Chondrocyte (in vitro differentiated cells): ENCODE results near the gene CD2BP2. TPM values are rescaled to one million over a fixed set of nuclear protein-coding genes. Genes with fewer than 3 reads are reported as not detected.
A peak's percentile ranks its signal among the peaks of the same experiment; 100 is the strongest.
"Not testable (repeated sequence)": the region's sequence is repeated elsewhere in the genome, so short reads cannot be mapped to it uniquely, and the experiment has no call there.

ENCODE experiments used
- DNase-seq: peaks from one replicate; pipeline ENCODE4 v3.0.0; 2021; ENCODE audit warnings: mixed read lengths, low spot score
- H3K27ac Mint-ChIP-seq: one replicate; pipeline ENCODE4 v1.8.0; 2021; ENCODE audit warnings: mild to moderate bottlenecking, moderate library complexity, mixed read lengths; ENCODE audit not compliant: unreplicated experiment
- H3K27me3 Mint-ChIP-seq: 2 replicates; pipeline ENCODE4 v1.8.0; 2021; ENCODE audit warnings: low read depth, mixed read lengths
- H3K36me3 Mint-ChIP-seq: 2 replicates; pipeline ENCODE4 v1.8.0; 2021; ENCODE audit warnings: low read depth, mixed read lengths
- H3K4me1 Mint-ChIP-seq: 2 replicates; pipeline ENCODE4 v1.8.0; 2021; ENCODE audit warnings: low read depth, mild to moderate bottlenecking, mixed read lengths
- H3K4me3 Mint-ChIP-seq: one replicate; pipeline ENCODE4 v1.8.0; 2021; ENCODE audit warnings: mild to moderate bottlenecking, moderate library complexity, mixed read lengths; ENCODE audit not compliant: unreplicated experiment
- H3K9me3 Mint-ChIP-seq: 2 replicates; pipeline ENCODE4 v1.8.0; 2021; ENCODE audit warnings: low read depth, mixed read lengths
- CTCF ChIP-seq: fragments of 200-600 bp; sonication (generic); IDR thresholded peaks from 2 replicates; pipeline ENCODE4 v1.5.0; 2021; ENCODE audit warnings: antibody characterized with exemption, mild to moderate bottlenecking, moderate library complexity
- total RNA-seq: library from RNA; stranded (reverse); gene quantifications from 3 replicates; pipeline ENCODE4 v1.2.1, GENCODE V29; 2021

CD2BP2 gene
- total RNA-seq, 1 donor from 2014 or later: 55.8 TPM

DNA sequence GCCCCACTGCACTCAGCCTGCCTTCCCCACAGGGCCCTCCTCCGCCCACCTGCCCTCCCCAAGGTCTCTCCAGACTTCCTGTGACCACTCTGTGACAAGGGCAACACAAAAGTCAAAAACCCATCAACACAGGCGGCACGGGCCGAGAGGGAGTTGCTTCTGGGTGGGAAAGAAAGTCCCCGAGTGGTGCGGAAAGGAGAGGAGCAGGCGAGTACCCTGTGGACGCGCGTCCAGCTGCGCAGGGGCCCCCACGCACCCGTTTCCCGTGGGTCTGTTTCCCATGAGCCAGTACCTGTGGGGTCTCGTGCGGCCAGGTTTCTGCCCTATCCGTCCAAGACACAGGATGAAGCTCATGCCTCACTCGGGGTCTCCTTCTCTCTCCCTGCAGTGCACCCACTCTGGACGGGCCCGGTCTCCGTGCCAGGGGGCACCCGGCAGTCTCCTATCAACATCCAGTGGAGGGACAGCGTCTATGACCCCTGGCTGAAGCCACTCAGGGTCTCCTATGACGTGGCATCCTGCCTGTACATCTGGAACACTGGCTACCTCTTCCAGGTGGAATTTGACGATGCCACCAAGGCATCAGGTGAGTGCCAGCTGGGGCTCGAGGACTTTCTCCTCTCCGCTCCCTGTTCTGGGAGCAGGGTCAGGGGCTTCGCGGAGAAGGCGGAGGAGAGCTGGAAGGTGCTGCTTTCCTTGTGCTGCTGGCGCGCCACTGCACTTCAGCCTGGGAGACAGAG is 12.2 kb downstream of the CD2BP2 start:
- Mint-ChIP-seq H3K36me3 (no peaks in the 10 kb centered on the region), H3K4me3 (no peak overlapping the region), H3K27ac (no peak overlapping the region), H3K27me3 (no peaks in the 10 kb centered on the region), H3K4me1 (no peaks in the 10 kb centered on the region), H3K9me3 (no peaks in the 10 kb centered on the region)
- no peak for TF ChIP-seq CTCF
- DNase-seq: peak; percentile 88

DNA sequence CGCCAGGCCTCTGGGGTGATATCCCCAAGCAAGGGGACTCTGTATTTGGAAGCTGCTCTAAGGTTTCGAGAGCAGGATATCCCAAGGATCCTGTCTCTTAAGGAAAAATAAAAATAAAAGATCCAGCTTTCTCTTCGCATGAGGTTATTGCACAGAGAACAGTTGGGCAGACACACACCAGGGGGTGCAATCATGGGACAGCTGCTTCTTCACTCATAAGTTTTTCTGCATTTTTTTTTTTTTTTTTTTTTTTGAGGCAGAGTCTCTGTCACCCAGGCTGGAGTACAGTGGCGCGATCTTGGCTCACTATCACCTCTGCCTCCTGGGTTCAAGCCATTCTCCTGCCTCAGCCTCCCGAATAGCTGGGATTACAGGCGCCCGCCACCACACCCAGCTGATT is 13.1 kb downstream of the CD2BP2 start:
- H3K4me3 Mint-ChIP-seq, DNase-seq, H3K27ac Mint-ChIP-seq, H3K4me1 Mint-ChIP-seq, H3K36me3 Mint-ChIP-seq, H3K9me3 Mint-ChIP-seq, H3K27me3 Mint-ChIP-seq: not testable (repeated sequence)
- peak; percentile 30 for TF ChIP-seq CTCF

DNA sequence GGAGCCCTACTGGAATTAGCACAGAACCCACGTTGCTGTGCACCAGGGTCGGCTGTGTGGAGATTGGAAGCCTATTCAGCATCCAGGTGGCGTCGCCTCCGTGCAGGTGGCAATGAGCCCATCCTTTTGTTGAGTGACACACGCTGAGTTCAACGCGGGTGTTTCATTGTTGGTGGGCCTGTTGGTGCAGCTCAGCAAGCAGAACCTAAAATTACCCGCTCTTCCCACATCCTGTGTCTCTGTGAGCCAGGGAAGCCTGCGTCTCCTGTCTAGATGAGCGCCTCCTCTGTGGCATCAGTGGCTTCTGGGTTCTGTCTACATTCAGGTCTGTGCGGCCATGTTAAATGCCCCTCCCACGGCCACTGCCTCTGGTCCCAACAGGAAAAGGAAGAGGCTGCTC is 14.5 kb downstream of the CD2BP2 start:
- H3K4me1 Mint-ChIP-seq: peaks cover 5% of the 10 kb centered on the region
- H3K36me3 Mint-ChIP-seq: no peaks in the 10 kb centered on the region
- no peaks in the 10 kb centered on the region for H3K9me3 Mint-ChIP-seq
- peak; percentile 50 for DNase-seq
- H3K27me3 Mint-ChIP-seq: no peaks in the 10 kb centered on the region
- H3K4me3 Mint-ChIP-seq: no peak overlapping the region
- no peak for TF ChIP-seq CTCF
- H3K27ac Mint-ChIP-seq: no peak overlapping the region

DNA sequence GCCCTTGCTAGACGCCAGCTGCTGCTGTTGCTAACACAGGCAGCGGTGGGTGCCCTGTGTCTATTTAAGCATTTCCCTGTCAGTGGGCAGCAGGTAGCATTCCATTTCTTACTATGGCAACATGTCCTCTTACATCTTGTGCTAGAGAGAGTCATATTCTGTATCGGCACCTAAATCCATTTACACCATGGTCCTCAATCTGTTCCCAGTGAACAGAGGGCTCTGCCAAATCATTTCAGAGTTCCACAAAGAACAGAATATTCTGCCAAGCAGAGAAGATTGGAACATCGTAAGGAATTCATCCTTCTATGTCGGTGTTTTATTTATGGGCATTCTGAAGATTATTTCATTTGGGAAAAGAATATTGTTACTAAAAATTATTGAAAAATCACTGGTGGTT is 16.4 kb downstream of the CD2BP2 start:
- H3K4me3 Mint-ChIP-seq, H3K27ac Mint-ChIP-seq, H3K9me3 Mint-ChIP-seq, H3K27me3 Mint-ChIP-seq, H3K4me1 Mint-ChIP-seq, H3K36me3 Mint-ChIP-seq, DNase-seq: not testable (repeated sequence)

DNA sequence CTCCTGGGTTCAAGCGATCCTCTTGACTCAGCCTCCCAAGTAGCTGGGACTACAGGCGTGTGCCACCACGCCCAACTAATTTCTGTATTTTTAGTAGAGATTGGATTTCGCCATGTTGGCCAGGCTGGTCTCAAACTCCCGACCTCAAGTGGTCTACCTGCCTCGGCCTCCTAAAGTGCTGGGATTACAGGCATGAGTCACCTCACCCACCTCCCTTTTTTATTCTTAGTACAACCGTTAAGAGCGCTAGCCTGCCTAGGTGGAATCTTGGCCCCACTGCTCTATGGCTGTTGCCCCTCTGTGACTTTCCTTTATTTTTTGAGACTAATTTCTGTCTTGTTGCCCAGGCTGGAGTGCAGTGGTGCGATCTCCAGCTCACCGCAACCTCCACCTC is 17.1 kb downstream of the CD2BP2 start:
- H3K27me3 Mint-ChIP-seq, H3K4me3 Mint-ChIP-seq: not testable (repeated sequence)

DNA sequence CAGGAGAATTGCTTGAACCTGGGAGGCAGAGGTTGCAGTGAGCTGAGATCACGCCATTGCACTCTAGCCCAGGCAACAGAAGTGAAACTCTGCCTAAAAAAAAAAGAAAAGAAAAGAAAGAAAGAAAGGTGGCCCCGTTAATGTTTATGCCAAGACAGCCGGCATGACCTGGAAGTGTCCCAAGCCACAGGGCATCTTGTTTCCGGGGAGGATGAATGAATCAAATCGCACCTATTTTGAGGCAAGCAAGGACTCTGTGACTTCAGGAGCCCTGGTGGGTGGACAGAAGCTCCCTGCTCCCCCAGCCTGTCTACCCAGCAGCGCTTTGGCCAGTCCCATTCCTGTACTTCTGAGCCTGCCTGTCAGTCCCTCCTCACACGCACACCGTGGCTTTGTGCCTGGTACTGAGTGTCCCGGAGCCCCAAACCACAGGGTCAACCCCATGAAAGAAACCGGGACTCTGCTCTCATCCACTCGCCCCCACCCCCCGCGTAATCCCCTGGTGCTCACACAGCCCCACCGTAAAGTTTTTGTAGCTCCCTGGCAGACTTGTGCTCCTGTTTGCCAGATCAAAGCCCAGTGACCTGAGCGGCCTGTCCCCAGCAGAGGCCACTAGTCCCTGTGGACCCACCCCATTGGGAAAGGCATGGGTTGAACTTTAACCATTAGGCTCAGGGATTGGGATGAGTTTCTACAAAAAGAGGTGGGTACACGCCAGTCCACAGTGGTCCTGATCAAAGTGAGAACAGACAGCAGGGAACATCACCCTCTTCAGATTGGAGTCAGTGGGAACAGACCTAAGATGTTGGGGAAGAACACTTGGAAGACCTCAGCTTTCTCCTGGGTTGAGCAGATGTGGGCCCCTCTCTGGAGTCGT is 19.3 kb downstream of the CD2BP2 start:
- H3K4me1 Mint-ChIP-seq: peaks cover 14% of the 10 kb centered on the region
- peak overlapping the region; percentile 83 for H3K27ac Mint-ChIP-seq
- no peaks in the 10 kb centered on the region for H3K9me3 Mint-ChIP-seq
- H3K27me3 Mint-ChIP-seq: no peaks in the 10 kb centered on the region
- no peak for TF ChIP-seq CTCF
- DNase-seq: no peak
- H3K36me3 Mint-ChIP-seq: no peaks in the 10 kb centered on the region
- H3K4me3 Mint-ChIP-seq: peak overlapping the region; percentile 72

More for the DNA sequence above, 17.1 kb downstream of the CD2BP2 start:
- H3K4me1 Mint-ChIP-seq: peaks cover 10% of the 10 kb centered on the region
- not testable (repeated sequence) for H3K36me3 Mint-ChIP-seq, H3K9me3 Mint-ChIP-seq, H3K27ac Mint-ChIP-seq
- DNase-seq: peak; percentile 20

DNA sequence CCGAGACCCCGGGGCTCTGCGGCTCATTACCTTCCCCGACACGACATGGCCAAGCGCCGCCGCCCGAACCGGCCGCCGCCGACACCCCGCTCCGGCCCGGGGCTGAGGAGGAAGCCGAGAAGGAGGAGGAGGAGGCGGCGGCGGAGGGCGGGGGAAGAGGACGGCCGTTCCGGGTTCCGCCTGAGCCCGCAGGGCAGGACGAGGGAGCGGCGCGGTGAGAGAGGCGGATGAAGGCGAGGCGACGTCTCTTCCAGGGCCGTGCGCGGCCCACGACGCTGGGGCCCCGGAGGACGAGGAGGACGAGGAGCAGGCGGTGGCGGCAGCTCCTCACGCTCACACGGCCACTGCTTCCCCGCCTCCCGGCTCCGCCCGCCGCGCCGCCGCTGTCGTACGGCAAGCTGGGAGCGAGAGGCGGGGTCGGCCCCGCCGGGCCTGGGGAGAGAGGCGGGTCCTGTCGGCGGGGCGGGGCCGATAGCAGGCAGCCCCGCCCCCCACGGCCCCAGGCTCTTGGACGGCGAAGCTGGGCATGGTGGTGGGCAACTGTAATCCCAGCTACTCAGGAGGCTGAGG is 20.0 kb downstream of the CD2BP2 start:
- Mint-ChIP-seq H3K4me3 (peak overlapping the region; percentile 72), H3K4me1 (peaks cover 18% of the 10 kb centered on the region), H3K27ac (peak overlapping the region; percentile 91)
- DNase-seq, H3K36me3 Mint-ChIP-seq, H3K9me3 Mint-ChIP-seq, H3K27me3 Mint-ChIP-seq: not testable (repeated sequence)

DNA sequence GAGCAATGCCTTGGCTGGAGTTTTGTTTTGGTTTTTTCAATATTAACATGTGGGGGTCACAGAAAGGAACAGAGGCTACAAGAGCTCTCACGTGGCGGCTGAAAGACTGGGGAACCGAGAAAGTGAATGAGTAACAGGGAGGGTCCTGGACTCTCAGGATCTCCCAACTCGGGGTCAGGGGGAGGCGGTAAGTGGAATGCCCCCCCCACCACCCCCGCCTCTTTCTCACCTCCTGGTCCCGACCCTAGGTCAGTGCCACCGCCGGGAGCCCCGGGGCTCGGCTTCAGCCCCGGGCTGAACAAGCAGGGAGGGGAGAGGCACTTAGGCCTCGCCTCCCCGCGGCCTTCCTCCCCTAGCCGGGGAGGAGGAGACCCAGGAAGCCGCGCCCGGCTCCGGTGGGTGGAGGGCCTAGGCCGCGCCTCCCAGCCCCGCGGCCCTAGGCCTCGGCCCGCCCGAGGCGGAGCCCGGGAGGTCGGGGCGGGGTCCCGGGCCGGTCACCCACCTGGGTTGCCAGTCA is 20.6 kb downstream of the CD2BP2 start:
- H3K36me3 Mint-ChIP-seq, H3K27me3 Mint-ChIP-seq, H3K9me3 Mint-ChIP-seq, DNase-seq: not testable (repeated sequence)
- Mint-ChIP-seq H3K4me1 (peaks cover 18% of the 10 kb centered on the region), H3K4me3 (peak overlapping the region; percentile 95), H3K27ac (peak overlapping the region; percentile 96)
